Activated effector memory CD4-positive, alpha-beta T cell treated with anti-CD3 and anti-CD28 coated beads, Interleukin-2, amount 50 U/mL, for 16 hours (primary cell): ENCODE data around the gene ARID1B.
A peak's percentile ranks its signal among the peaks of the same experiment; 100 is the strongest.

ENCODE experiments used
- DNase-seq: peaks from one replicate; pipeline ENCODE4 v3.0.0-alpha.2; 2020

Gene ARID1B

GRCh38 chr6:157236040-157236725, 459.0 kb downstream of the ARID1B start:
- no peak for DNase-seq

- no peak for DNase-seq
Measured at GRCh38 chr6:157238346-157238745, 461.2 kb downstream of the ARID1B start.

GRCh38 chr6:157239148-157239547, 462.0 kb downstream of the ARID1B start:
- no peak for DNase-seq

- DNase-seq: no peak
Measured at GRCh38 chr6:157239671-157240058, 462.5 kb downstream of the ARID1B start.

GRCh38 chr6:157240059-157240959, 463.1 kb downstream of the ARID1B start:
- DNase-seq: no peak

- DNase-seq: no peak
Measured at GRCh38 chr6:157240960-157241311, 463.8 kb downstream of the ARID1B start.

- DNase-seq: no peak
Measured at GRCh38 chr6:157242791-157243190, 465.6 kb downstream of the ARID1B start.

- DNase-seq: no peak
Measured at GRCh38 chr6:157244175-157244574, 467.0 kb downstream of the ARID1B start.

GRCh38 chr6:157244780-157245179, 467.6 kb downstream of the ARID1B start:
- no peak for DNase-seq

GRCh38 chr6:157245436-157245835, 468.3 kb downstream of the ARID1B start:
- DNase-seq: no peak

GRCh38 chr6:157246048-157246630, 469.0 kb downstream of the ARID1B start:
- no peak for DNase-seq

- no peak for DNase-seq
Measured at GRCh38 chr6:157246771-157247484, 469.8 kb downstream of the ARID1B start.

- no peak for DNase-seq
Measured at GRCh38 chr6:157248264-157248663, 471.1 kb downstream of the ARID1B start.

- DNase-seq: no peak
Measured at GRCh38 chr6:157249826-157250225, 472.6 kb downstream of the ARID1B start.

GRCh38 chr6:157251586-157252247, 474.5 kb downstream of the ARID1B start:
- DNase-seq: no peak

GRCh38 chr6:157253017-157253416, 475.8 kb downstream of the ARID1B start:
- no peak for DNase-seq

GRCh38 chr6:157253699-157254098, 476.5 kb downstream of the ARID1B start:
- no peak for DNase-seq

- no peak for DNase-seq
Measured at GRCh38 chr6:157254538-157254937, 477.4 kb downstream of the ARID1B start.

- peak; percentile 42 for DNase-seq
Measured at GRCh38 chr6:157255079-157255478, 477.9 kb downstream of the ARID1B start.

GRCh38 chr6:157258878-157259277, 481.7 kb downstream of the ARID1B start:
- peak; percentile 63 for DNase-seq

GRCh38 chr6:157259443-157259842, 482.3 kb downstream of the ARID1B start:
- DNase-seq: peak; percentile 30
